AG04450 (cell line): ENCODE results near the gene NUP153. TPM values are rescaled to one million over a fixed set of nuclear protein-coding genes. Genes with fewer than 3 reads are reported as not detected.

Experiments
- CTCF ChIA-PET: fragments of 300-600, 350-600 bp; formaldehyde crosslinking; extraction: SDS; loops from one replicate; lab custom pipeline; 2022; ENCODE audit warnings: antibody characterized with exemption, inconsistent platforms; lab: Charles Lee
- POLR2A ChIA-PET: fragments of 350-600 bp; formaldehyde crosslinking; extraction: SDS; loops from one replicate; lab custom pipeline; 2021; ENCODE audit warnings: antibody characterized with exemption, inconsistent platforms; lab: Yijun Ruan, JAX
- DNase-seq: peaks from one replicate; pipeline ENCODE4 v3.0.0-alpha.2; 2011; ENCODE audit warnings: low read depth, low spot score
- H3K27ac ChIP-seq: one replicate; pipeline ENCODE4 v1.5.1; 2012; ENCODE audit warnings: low read depth, low read length, control low read depth
- H3K27me3 ChIP-seq: one replicate; pipeline ENCODE4 v1.6.0; 2012; ENCODE audit warnings: low read length; ENCODE audit not compliant: control insufficient read depth, insufficient read depth
- H3K4me3 ChIP-seq: 2 replicates; pipeline ENCODE4 v1.5.1; 2011; ENCODE audit warnings: mild to moderate bottlenecking, low read depth, low read length, control low read depth
- H3K9me3 ChIP-seq: 2 replicates; pipeline ENCODE4 v1.5.1; 2012; ENCODE audit warnings: low read length; ENCODE audit not compliant: control insufficient read depth, insufficient read depth
- CTCF ChIP-seq: IDR thresholded peaks from 2 replicates; pipeline ENCODE4 v1.5.1; 2011; ENCODE audit warnings: low read depth, low read length, control low read depth, inconsistent platforms
- polyA plus RNA-seq: library from polyadenylated mRNA; depleted of rRNA; stranded (reverse); fragments of >200 nt; gene quantifications from 2 replicates; pipeline ENCODE4 v1.2.3, GENCODE V29; 2011

NUP153 gene
- polyA plus RNA-seq, 1 experiment, result 35.2 TPM

GRCh38 chr6:17656644-17657043, 50.1 kb downstream of the NUP153 start:
- no peak for DNase-seq
- Histone ChIP-seq H3K4me3 (no peak overlapping the region), H3K27ac (no peak overlapping the region), H3K27me3 (no peaks in the 10 kb centered on the region), H3K9me3 (no peaks in the 10 kb centered on the region)
- no peak for TF ChIP-seq CTCF
- POLR2A ChIA-PET, result interaction anchor here (1.2 kb wide), 1 partner anchor 93 kb away, joined by 3 read pairs; no protein-coding TSS in a partner anchor
- CTCF ChIA-PET, result interaction anchor here (0.5 to 2.4 kb wide), 3 partner anchors 10 to 147 kb away, joined by 3 to 6 read pairs (median 4); no protein-coding TSS in a partner anchor

DNA sequence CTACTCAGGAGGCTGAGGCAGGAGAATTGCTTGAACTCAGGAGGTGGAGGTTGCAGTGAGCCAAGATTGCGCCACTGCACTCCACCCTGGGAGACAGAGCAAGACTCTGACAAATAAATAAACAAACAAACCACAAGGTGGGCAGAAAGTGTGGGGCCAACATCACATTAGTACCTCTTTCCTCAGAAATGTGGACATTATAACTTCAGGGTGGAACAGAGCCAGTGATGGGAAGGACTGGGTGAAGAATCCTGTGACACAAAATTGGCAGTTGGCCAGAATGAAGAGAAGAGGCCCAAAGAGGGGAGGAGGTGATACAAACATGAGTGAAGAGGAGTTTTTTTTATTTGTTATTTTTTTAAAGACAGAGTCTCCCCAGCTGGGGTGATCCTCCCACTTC, 50.6 kb downstream of the NUP153 start:
- H3K27me3 ChIP-seq, result no peaks in the 10 kb centered on the region
- no peak overlapping the region for H3K4me3 ChIP-seq
- POLR2A ChIA-PET, result interaction anchor here (1.2 kb wide), 1 partner anchor 93 kb away, joined by 3 read pairs; no protein-coding TSS in a partner anchor
- DNase-seq, result no peak
- CTCF ChIA-PET, result interaction anchor here (0.8 to 2.4 kb wide), 2 partner anchors 10 to 148 kb away, joined by 3 to 6 read pairs; no protein-coding TSS in a partner anchor
- H3K9me3 ChIP-seq, result no peaks in the 10 kb centered on the region
- TF ChIP-seq CTCF, result no peak
- no peak overlapping the region for H3K27ac ChIP-seq

DNA sequence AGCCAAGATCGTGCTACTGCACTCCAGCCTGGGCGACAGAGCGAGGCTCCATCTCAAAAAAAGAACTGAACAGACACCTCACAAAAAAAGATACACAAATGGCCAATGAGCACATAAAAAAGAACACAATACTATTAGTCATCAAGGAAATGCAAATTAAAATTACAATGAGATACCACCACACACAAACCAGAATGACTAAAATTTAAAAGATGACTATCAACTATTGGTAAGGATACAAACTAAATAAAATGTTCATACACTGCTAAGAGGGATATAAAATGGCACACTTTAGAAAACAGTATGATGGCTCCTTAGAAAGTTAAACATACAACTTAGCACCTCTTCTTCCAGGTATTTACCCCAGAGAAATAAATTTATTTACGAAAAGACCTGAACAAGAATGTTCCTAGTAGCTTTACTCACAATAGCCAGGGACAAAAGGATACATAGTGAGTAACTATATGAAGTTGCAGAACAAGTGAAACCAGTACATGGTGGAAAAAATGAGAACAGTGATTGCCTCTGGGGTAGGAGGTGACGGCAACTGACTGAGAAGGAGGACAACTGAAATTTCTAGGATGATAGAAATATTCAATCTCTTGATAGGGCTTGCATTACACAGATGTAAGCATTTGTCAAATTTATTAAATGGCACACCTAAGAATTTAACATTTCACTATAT, 53.4 kb downstream of the NUP153 start:
- no peak for TF ChIP-seq CTCF

GRCh38 chr6:17650656-17651309, 55.9 kb downstream of the NUP153 start:
- Histone ChIP-seq H3K27ac (no peak overlapping the region), H3K4me3 (no peak overlapping the region), H3K27me3 (no peaks in the 10 kb centered on the region), H3K9me3 (no peaks in the 10 kb centered on the region)
- CTCF ChIA-PET, result no interaction called here
- DNase-seq, result no peak
- POLR2A ChIA-PET, result no interaction called here
- no peak for TF ChIP-seq CTCF

More for the DNA sequence above, 53.4 kb downstream of the NUP153 start:
- Histone ChIP-seq H3K27ac (no peak overlapping the region), H3K4me3 (no peak overlapping the region), H3K9me3 (no peaks in the 10 kb centered on the region), H3K27me3 (no peaks in the 10 kb centered on the region)
- CTCF ChIA-PET, result interaction anchor here (1.4 kb wide), 1 partner anchor 150 kb away, joined by 3 read pairs; no protein-coding TSS in a partner anchor
- POLR2A ChIA-PET, result no interaction called here
- DNase-seq, result no peak

- no peak overlapping the region for H3K4me3 ChIP-seq
- H3K9me3 ChIP-seq, result no peaks in the 10 kb centered on the region
- no peaks in the 10 kb centered on the region for H3K27me3 ChIP-seq
- no peak for DNase-seq
- POLR2A ChIA-PET, result interaction anchor here (0.7 kb wide), 1 partner anchor 57 kb away, joined by 3 read pairs; no protein-coding TSS in a partner anchor
- TF ChIP-seq CTCF, result no peak
- CTCF ChIA-PET, result no interaction called here
- no peak overlapping the region for H3K27ac ChIP-seq
Observed at GRCh38 chr6:17648745-17649144, 58.0 kb downstream of the NUP153 start.
